Astrocyte of the spinal cord (primary cell): ENCODE data around the gene MAN2B2.

Experiments used
- DNase-seq: peaks from one replicate; pipeline ENCODE4 v3.0.0; 2011; ENCODE audit warnings: low read depth, low spot score
- H3K4me3 ChIP-seq: 2 replicates; pipeline ENCODE4 v1.5.1; 2011; ENCODE audit warnings: low read depth, mild to moderate bottlenecking, low read length, moderate library complexity
- CTCF ChIP-seq: IDR thresholded peaks from 2 replicates; pipeline ENCODE4 v1.5.1; 2012; ENCODE audit warnings: low read depth, mild to moderate bottlenecking, low read length, inconsistent platforms
- in situ Hi-C: cut with HindIII; loops from 2 replicates; pipeline ENCODE4 v1.10.0; 2017; ENCODE audit warnings: low sequenced_read_pairs

Gene MAN2B2

GRCh38 chr4:6618386-6619115, 43.6 kb downstream of the MAN2B2 start:
- no peak overlapping the region for H3K4me3 ChIP-seq
- in situ Hi-C loops = no loop called here
- no peak for TF ChIP-seq CTCF
- DNase-seq = no peak

DNA sequence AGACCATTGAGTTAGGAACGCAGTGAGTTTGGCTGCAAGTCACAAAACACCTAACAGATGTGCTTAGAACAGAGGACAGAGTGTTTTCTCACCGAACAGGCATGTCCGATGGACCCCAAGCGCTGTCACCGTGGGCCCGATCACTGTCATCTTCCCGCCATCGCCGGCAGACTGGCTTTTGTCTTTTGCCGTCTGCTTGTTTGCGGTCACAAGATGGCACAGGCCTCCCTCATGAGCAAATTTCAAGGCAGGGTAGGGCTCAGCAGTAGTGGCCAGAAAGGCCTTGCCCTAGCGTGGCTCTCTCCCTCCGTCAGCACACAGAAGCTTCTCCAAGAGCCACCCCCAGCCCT, 44.1 kb downstream of the MAN2B2 start:
- TF ChIP-seq CTCF = no peak
- DNase-seq = no peak
- in situ Hi-C loops = no loop called here
- H3K4me3 ChIP-seq = no peak overlapping the region

DNA sequence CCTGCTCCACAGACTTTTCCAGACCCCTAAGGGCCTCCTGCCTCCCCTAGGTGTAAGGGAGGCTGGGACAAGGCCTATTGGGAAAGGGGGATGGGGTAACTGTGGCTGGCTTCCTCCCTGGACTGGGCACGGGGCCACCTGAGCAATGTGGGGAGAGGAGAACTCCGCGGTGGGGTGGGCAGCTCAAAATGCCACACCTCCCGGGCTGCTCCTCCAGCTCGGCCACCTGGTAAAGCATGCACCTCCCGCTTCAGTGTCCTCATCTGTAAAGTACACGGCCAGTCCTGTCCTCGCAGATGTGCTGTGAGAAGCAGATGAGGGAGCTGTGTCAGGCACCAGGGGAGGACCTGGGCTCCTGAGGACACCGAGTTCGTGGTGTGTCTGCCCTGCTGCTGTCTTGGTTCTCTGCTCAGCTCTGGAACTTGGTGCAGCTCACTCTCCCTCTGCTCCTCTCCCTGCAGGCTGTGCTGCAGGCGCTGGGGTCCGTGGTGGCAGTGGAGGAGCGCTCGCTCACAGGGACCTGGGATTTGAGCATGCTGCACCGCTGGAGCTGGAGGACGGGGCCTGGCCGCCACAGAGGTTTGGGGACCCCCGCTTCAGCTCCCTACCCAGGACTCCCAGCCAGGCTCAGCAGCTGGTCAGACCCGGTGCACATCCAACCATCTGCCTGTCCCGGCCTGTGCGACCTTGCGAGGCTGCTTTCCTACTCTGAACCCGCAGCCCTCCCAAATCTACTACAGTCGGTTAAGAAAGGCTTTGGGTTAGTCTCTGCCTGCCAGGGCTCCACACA, 44.7 kb downstream of the MAN2B2 start:
- in situ Hi-C loops = no loop called here
- DNase-seq = no peak
- TF ChIP-seq CTCF = no peak
- H3K4me3 ChIP-seq = no peak overlapping the region

- in situ Hi-C loops = no loop called here
- no peak for TF ChIP-seq CTCF
These were observed 45.3 kb downstream of the MAN2B2 start for GRCh38 chr4:6620296-6620695.

GRCh38 chr4:6620891-6621555, 46.0 kb downstream of the MAN2B2 start:
- no peak for TF ChIP-seq CTCF
- in situ Hi-C loops = no loop called here
- H3K4me3 ChIP-seq = no peak overlapping the region
- no peak for DNase-seq

More at GRCh38 chr4:6620296-6620695, 45.3 kb downstream of the MAN2B2 start:
- DNase-seq = no peak
- no peak overlapping the region for H3K4me3 ChIP-seq

DNA sequence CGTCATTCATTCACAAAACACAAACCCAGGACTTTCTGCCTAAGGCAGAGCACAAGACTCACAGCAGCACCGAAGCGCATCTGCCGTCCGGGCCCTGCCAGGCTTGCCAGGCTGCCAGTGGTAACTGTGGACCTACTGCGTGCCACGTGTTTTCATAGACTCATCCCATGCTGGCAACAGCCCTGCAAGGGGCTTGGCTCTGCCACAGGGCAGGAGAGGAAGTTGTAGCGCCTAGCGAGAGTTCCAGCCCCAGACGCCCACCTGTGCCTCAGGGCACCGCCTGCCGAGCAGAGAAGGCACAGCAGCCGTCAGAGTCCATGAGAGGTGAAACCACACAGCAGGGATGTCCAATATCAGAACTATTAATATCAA, 46.6 kb downstream of the MAN2B2 start:
- DNase-seq = no peak
- H3K4me3 ChIP-seq = no peak overlapping the region
- TF ChIP-seq CTCF = no peak
- in situ Hi-C loops = no loop called here
